ENCODE data around the gene KATNB1.

The KATNB1 gene

GRCh38 chr16:57786632-57787518 lies 51.3 kb downstream of the KATNB1 start:
- no peak overlapping the region for H3K4me3 ChIP-seq (ENCODE audit: low read depth in 1 of 2, low read length in 2 of 2)
- H3K79me2 ChIP-seq (ENCODE audit: insufficient read depth, low read length): no peaks in the 10 kb centered on the region
- no peak for ATAC-seq (ENCODE audit: insufficient read depth, low read depth)
- no peaks in the 10 kb centered on the region; the same call in 1 of the 2 replicates for H4K20me1 ChIP-seq (ENCODE audit: insufficient read depth, low read length)
- H2AFZ ChIP-seq (ENCODE audit: low read depth, low read length): no peak overlapping the region
- DNase-seq: no peak
- H3K27me3 ChIP-seq (ENCODE audit: insufficient read depth, low read length, poor library complexity): no peaks in the 10 kb centered on the region
- no peaks in the 10 kb centered on the region for H3K36me3 ChIP-seq (ENCODE audit: insufficient read depth, low read length)
- H3K9me3 ChIP-seq (ENCODE audit: insufficient read depth, low read length, severe bottlenecking): no peaks in the 10 kb centered on the region
- H3K4me1 ChIP-seq (ENCODE audit: insufficient read depth, low read length): no peaks in the 10 kb centered on the region
- H3K27ac ChIP-seq (ENCODE audit: low read length): no peak overlapping the region
- no peak overlapping the region for H3K4me2 ChIP-seq (ENCODE audit: insufficient read depth, low read length)
- H3K9ac ChIP-seq (ENCODE audit: low read depth, low read length): no peak overlapping the region
- no peak for TF ChIP-seq CTCF (IDR thresholded peaks at IDR 0.05; ENCODE audit: borderline replicate concordance, extremely low read depth, low read length, poor library complexity, severe bottlenecking)
- TF ChIP-seq EZH2 (IDR thresholded peaks at IDR 0.05; ENCODE audit: borderline replicate concordance, low read depth, low read length, severe bottlenecking): no peak

- H3K79me2 ChIP-seq (ENCODE audit: insufficient read depth, low read length): no peaks in the 10 kb centered on the region
- H2AFZ ChIP-seq (ENCODE audit: low read depth, low read length): no peak overlapping the region
- no peak overlapping the region for H3K4me2 ChIP-seq (ENCODE audit: insufficient read depth, low read length)
- no peaks in the 10 kb centered on the region for H3K36me3 ChIP-seq (ENCODE audit: insufficient read depth, low read length)
- ATAC-seq (ENCODE audit: insufficient read depth, low read depth) (no peak), DNase-seq (no peak)
- no peaks in the 10 kb centered on the region for H3K27me3 ChIP-seq (ENCODE audit: insufficient read depth, low read length, poor library complexity)
- TF ChIP-seq CTCF (IDR thresholded peaks at IDR 0.05; ENCODE audit: borderline replicate concordance, extremely low read depth, low read length, poor library complexity, severe bottlenecking): no peak
- no peak for TF ChIP-seq EZH2 (IDR thresholded peaks at IDR 0.05; ENCODE audit: borderline replicate concordance, low read depth, low read length, severe bottlenecking)
- no peak overlapping the region for H3K9ac ChIP-seq (ENCODE audit: low read depth, low read length)
- no peaks in the 10 kb centered on the region; the same call in 1 of the 2 replicates for H4K20me1 ChIP-seq (ENCODE audit: insufficient read depth, low read length)
- no peaks in the 10 kb centered on the region for H3K4me1 ChIP-seq (ENCODE audit: insufficient read depth, low read length)
- no peak overlapping the region for H3K4me3 ChIP-seq (ENCODE audit: low read depth in 1 of 2, low read length in 2 of 2)
- H3K9me3 ChIP-seq (ENCODE audit: insufficient read depth, low read length, severe bottlenecking): no peaks in the 10 kb centered on the region
- H3K27ac ChIP-seq (ENCODE audit: low read length): no peak overlapping the region
Observed at GRCh38 chr16:57787519-57787905, 51.9 kb downstream of the KATNB1 start.

- Histone ChIP-seq H3K4me3 (ENCODE audit: low read depth in 1 of 2, low read length in 2 of 2) (no peak overlapping the region), H2AFZ (ENCODE audit: low read depth, low read length) (no peak overlapping the region), H3K36me3 (ENCODE audit: insufficient read depth, low read length) (no peaks in the 10 kb centered on the region), H3K79me2 (ENCODE audit: insufficient read depth, low read length) (no peaks in the 10 kb centered on the region), H3K9ac (ENCODE audit: low read depth, low read length) (no peak overlapping the region), H3K9me3 (ENCODE audit: insufficient read depth, low read length, severe bottlenecking) (no peaks in the 10 kb centered on the region), H3K27ac (ENCODE audit: low read length) (no peak overlapping the region), H3K4me2 (ENCODE audit: insufficient read depth, low read length) (no peak overlapping the region), H3K4me1 (ENCODE audit: insufficient read depth, low read length) (no peaks in the 10 kb centered on the region), H3K27me3 (ENCODE audit: insufficient read depth, low read length, poor library complexity) (no peaks in the 10 kb centered on the region), H4K20me1 (ENCODE audit: insufficient read depth, low read length) (no peaks in the 10 kb centered on the region; the same call in 1 of the 2 replicates)
- ATAC-seq (ENCODE audit: insufficient read depth, low read depth): no peak
- TF ChIP-seq CTCF (IDR thresholded peaks at IDR 0.05; ENCODE audit: borderline replicate concordance, extremely low read depth, low read length, poor library complexity, severe bottlenecking) (no peak), EZH2 (IDR thresholded peaks at IDR 0.05; ENCODE audit: borderline replicate concordance, low read depth, low read length, severe bottlenecking) (no peak)
- no peak for DNase-seq
Observed at GRCh38 chr16:57788252-57788841, 52.8 kb downstream of the KATNB1 start.

All from DND-41 (cell line).